K562 (cell line): ENCODE data around the gene GAD1. TPM values are rescaled to one million over a fixed set of nuclear protein-coding genes. Genes with fewer than 3 reads are reported as not detected.

ENCODE experiments used
- ATAC-seq: fragments of 200-7000 bp; cut with Tn5 transposase; 3 replicates; pipeline ENCODE4 v1.9.1; 2020; ENCODE audit warnings: moderate library complexity
- BruUV-seq: library from RNA; stranded (reverse); fragments of 400-500 nt; replicated peaks from 2 replicates; lab custom pipeline; 2021; lab: Mats Ljungman, UMichigan
- CTCF ChIA-PET: fragments of 300-600 bp; formaldehyde crosslinking; extraction: SDS; loops from one replicate; lab custom pipeline; 2021; ENCODE audit warnings: low intra/inter-chr PET ratio; lab: Yijun Ruan, JAX
- POLR2A ChIA-PET: fragments of 300-600, 350-650 bp; sonication (Branson Sonifier 250); formaldehyde crosslinking; extraction: SDS; loops from one replicate; lab custom pipeline; 2021; ENCODE audit warnings: antibody characterized with exemption, inconsistent platforms; lab: Yijun Ruan, JAX
- DNase-seq, 4 experiments: peaks; one replicate each; pipeline versions ENCODE4 v3.0.0 to v3.0.0-alpha.2; 2011 to 2018; ENCODE audit warnings: low spot score in 3 of 4, mixed read lengths in 3 of 4; ENCODE audit errors: extremely low read depth in 1 of 4
- FAIRE-seq: peaks from 2 replicates; lab custom pipeline; 2011; peaks lifted over from hg19 to GRCh38; lab: Jason Lieb, UNC
- H2AFZ ChIP-seq: 2 replicates; pipeline ENCODE4 v1.6.0; 2011; ENCODE audit warnings: low read depth, low read length, control low read depth, inconsistent platforms
- H3K27ac ChIP-seq: fragments of 200-600 bp; 3 replicates; pipeline ENCODE4 v1.8.0; 2011; ENCODE audit warnings: low read depth, mild to moderate bottlenecking, control low read depth, inconsistent platforms, low read length, moderate library complexity, mixed read lengths; ENCODE audit errors: extremely low read depth
- H3K27me3 ChIP-seq, 2 experiments: fragments of 300-600 bp in 1 of 2; 2 replicates in 1 of 2; 3 replicates in 1 of 2; pipeline versions ENCODE4 v1.6.0 to v1.8.0; 2011; ENCODE audit warnings: inconsistent platforms in 2 of 2, low read length in 2 of 2, mild to moderate bottlenecking in 1 of 2, mixed read lengths in 1 of 2, moderate library complexity in 1 of 2; ENCODE audit not compliant: control insufficient read depth in 2 of 2, insufficient read depth in 2 of 2
- H3K36me3 ChIP-seq: fragments of 300-600 bp; 3 replicates; pipeline ENCODE4 v1.8.0; 2011; ENCODE audit warnings: mild to moderate bottlenecking, low read length, inconsistent platforms; ENCODE audit not compliant: control insufficient read depth, insufficient read depth
- H3K4me1 ChIP-seq, 2 experiments: fragments of 200-600 bp in 1 of 2; replicated peaks in 1 of 2; 2 replicates in 1 of 2; 3 replicates in 1 of 2; pipeline versions ENCODE4 v1.5.1 to v1.8.0; 2011; ENCODE audit warnings: inconsistent platforms in 2 of 2, low read length in 2 of 2, mild to moderate bottlenecking in 1 of 2, mixed read lengths in 1 of 2, moderate library complexity in 1 of 2; ENCODE audit not compliant: control insufficient read depth in 2 of 2, insufficient read depth in 2 of 2
- H3K4me2 ChIP-seq: 2 replicates; pipeline ENCODE4 v1.6.1; 2011; ENCODE audit warnings: low read length, control low read depth, inconsistent platforms, mixed read lengths; ENCODE audit not compliant: insufficient read depth
- H3K4me3 ChIP-seq: fragments of 200-600 bp; sonication (generic), shearing (Covaris generic); 2 replicates; pipeline ENCODE4 v1.5.1; 2016; ENCODE audit warnings: control low read depth, inconsistent platforms
- H3K79me2 ChIP-seq: fragments of 200-600 bp; 3 replicates; pipeline ENCODE4 v1.8.0; 2011; ENCODE audit warnings: low read length, inconsistent platforms; ENCODE audit not compliant: control insufficient read depth, insufficient read depth
- H3K9ac ChIP-seq, 2 experiments: 2 replicates each; pipeline versions ENCODE4 v1.6.0 to v1.6.1; 2011; ENCODE audit warnings: low read depth in 2 of 2, low read length in 2 of 2, control low read depth in 1 of 2, inconsistent platforms in 1 of 2, mild to moderate bottlenecking in 1 of 2, mixed read lengths in 1 of 2; ENCODE audit not compliant: insufficient read depth in 1 of 2
- H3K9me1 ChIP-seq: one replicate; pipeline ENCODE4 v1.6.0; 2011; ENCODE audit warnings: inconsistent platforms, mild to moderate bottlenecking, low read length, moderate library complexity; ENCODE audit not compliant: control insufficient read depth, insufficient read depth
- H3K9me3 ChIP-seq: replicated peaks from 2 replicates; pipeline ENCODE4 v1.5.1; 2011; ENCODE audit warnings: low read depth, low read length, inconsistent platforms; ENCODE audit not compliant: control insufficient read depth, insufficient read depth
- H4K20me1 ChIP-seq: replicated peaks from 2 replicates; pipeline ENCODE4 v1.6.1; 2011; ENCODE audit warnings: low read length, inconsistent platforms, mixed read lengths; ENCODE audit not compliant: control insufficient read depth, insufficient read depth
- FOXA3 ChIP-seq, 2 experiments: fragments of 450-650 bp in 1 of 2; sonication (generic) in 1 of 2; formaldehyde crosslinking; IDR thresholded peaks in 1 of 2; conservative IDR thresholded peaks in 1 of 2; 2 replicates each; pipeline versions ENCODE4 v1.4.0 to v1.8.0; 2020 to 2022; ENCODE audit warnings: mild to moderate bottlenecking in 2 of 2, missing genetic modification reagents in 1 of 2
- IRF2 ChIP-seq: sonication (generic); formaldehyde crosslinking; IDR thresholded peaks from 2 replicates; pipeline ENCODE4 v1.8.1; 2022; ENCODE audit warnings: mild to moderate bottlenecking, missing genetic modification reagents
- WGBS: fragments of 100-300 bp; shearing (Covaris generic); methylation state at CpG from one replicate; pipeline ENCODE4 v1.1.6; 2016; ENCODE audit warnings: low coverage, mixed read lengths; ENCODE audit not compliant: insufficient coverage; ENCODE audit errors: missing lambda C conversion rate; 5-methylcytosine and 5-hydroxymethylcytosine counted together
- in situ Hi-C: fragments of 300-500 bp; cut with MboI; formaldehyde crosslinking; loops from 4 replicates; pipeline ENCODE4 v1.15.0; 2018; ENCODE audit warnings: inconsistent platforms, mixed read lengths
- intact Hi-C: fragments of 100-400 bp; cut with micrococcal nuclease; formaldehyde crosslinking; loops from 2 replicates; pipeline ENCODE4 v1.14.2; 2022
- polyA plus RNA-seq, 8 experiments: library from polyadenylated mRNA; depleted of rRNA in 4 of 8; stranded (reverse) in 5 of 8; unstranded in 3 of 8; fragments of >200 nt; fragmentation: Nextera tagmentation in 2 of 8; fragmentation: Illumina TruSeq in 1 of 8; extraction: Ambion mirVana in 2 of 8; extraction: Trizol in 1 of 8; gene quantifications; 2 replicates each; pipeline versions ENCODE4 v1.2.1 to v1.2.3, GENCODE V29; 2011 to 2014; ENCODE audit warnings: inconsistent platforms in 1 of 8, missing spikeins in 1 of 8
- total RNA-seq, 7 experiments: library from RNA; depleted of rRNA in 6 of 7; stranded (reverse); fragments of >200 nt in 6 of 7; fragmentation: Illumina TruSeq in 2 of 7; extraction: Trizol in 2 of 7; gene quantifications; 2 replicates each; pipeline versions ENCODE4 v1.2.1 to v1.2.3, GENCODE V29; 2011 to 2021; ENCODE audit warnings: low replicate concordance in 1 of 7

Gene GAD1
- total and polyA plus RNA-seq, 9 of the 15 experiments (the other 6 are each of a cell fraction or from before 2014, with no cell fraction given): 2.7 to 29.1 (median 15.7) TPM

DNA sequence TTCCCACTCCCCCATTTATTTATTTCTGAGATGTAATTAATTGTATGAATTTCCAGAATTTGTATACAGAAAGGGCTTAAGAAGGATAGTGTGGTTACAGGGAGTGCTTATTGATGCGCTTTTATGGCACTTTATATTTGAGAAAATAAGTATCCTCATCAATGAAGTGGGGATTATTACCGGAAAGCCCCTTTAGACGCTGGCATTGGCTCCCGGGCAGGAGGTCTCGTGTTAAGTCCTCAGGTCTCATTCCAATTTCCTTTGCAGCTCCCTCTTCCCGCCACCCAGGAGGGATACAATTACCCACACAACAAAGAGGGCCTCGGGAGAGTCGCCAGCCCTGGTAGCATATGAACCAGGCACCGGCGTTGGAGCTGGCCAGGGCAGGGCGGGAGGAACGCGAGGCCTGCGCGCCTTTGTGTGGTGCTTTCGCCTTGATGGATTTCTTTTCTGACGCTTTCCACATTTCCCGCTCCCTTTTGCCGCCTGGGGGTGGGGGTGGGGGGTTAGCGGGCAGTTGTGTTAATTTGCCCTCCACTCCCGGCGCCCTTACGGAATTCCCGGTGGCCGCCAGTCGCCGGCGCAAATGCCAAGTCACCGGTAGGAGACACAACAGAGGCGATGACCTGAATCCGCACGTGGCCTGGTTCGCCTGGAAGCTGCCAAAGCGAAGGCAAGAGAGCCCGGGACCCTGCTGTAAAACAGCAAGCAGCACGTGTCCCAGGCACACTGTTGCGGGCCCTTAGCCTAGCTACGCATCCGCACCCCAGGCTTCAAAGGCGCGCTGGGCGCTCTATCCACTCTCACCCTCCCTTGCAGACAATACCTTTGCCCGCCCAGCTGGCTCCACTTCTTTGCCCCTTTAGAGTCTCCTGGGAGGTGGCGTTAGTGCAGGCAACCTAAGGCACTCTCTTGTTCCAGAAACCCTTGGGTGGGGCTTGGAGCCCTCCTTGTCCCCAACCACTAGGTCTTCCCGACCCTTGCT, 3.3 kb downstream of the GAD1 start:
- Histone ChIP-seq H3K27me3 (peaks cover 0 to 7% of the 10 kb centered on the region in 2 experiments; a peak in 1 of 5 replicates), H3K36me3 (no peaks in the 10 kb centered on the region), H3K9me3 (no peaks in the 10 kb centered on the region; the same call in 1 of the 2 replicates), H2AFZ (no peak overlapping the region), H3K4me2 (no peak overlapping the region), H3K79me2 (no peaks in the 10 kb centered on the region; the same call in 2 of the 3 replicates), H3K4me3 (no peak overlapping the region), H3K9me1 (no peaks in the 10 kb centered on the region), H3K27ac (no peak overlapping the region), H4K20me1 (no peaks in the 10 kb centered on the region), H3K4me1 (peaks cover 6 to 71% of the 10 kb centered on the region in 2 experiments), H3K9ac (no peak overlapping the region)
- ChIA-PET CTCF (no interaction called here), POLR2A (no interaction called here)
- TF ChIP-seq FOXA3 (CRISPR knock-in tag; conservative IDR thresholded peaks at IDR 0.05 in 1 of 2, IDR thresholded peaks at IDR 0.05 in 1 of 2) (0 out of 4 replicates have a peak, but pooled peaks of 1 of the 2 experiments have one; percentile 17), IRF2 (no peak)
- 77% methylated on average over 39 of the region's 45 CpGs for WGBS
- ATAC-seq (no peak), FAIRE-seq (no peak), DNase-seq (no peak)
- in situ Hi-C loops: loop anchor here (10.0 to 25.0 kb wide), 2 partner anchors 455 to 883 kb away; no protein-coding TSS in a partner anchor
- intact Hi-C loops: loop anchor here (10.0 kb wide), 1 partner anchor 295 kb away; no protein-coding TSS in a partner anchor
- no TSS peak for BruUV-seq
